Panc1 (cell line): ENCODE data around the gene TOP3A.

Experiments used
- CTCF ChIP-seq: fragments of 450-650 bp; IDR thresholded peaks from 2 replicates; pipeline ENCODE4 v1.5.1; 2017; ENCODE audit warnings: mild to moderate bottlenecking
- POLR2AphosphoS5 ChIP-seq: IDR thresholded peaks from 2 replicates; pipeline ENCODE4 v1.6.1; 2012; ENCODE audit warnings: mild to moderate bottlenecking, low read depth, low read length, moderate library complexity

GRCh38 chr17:18227635-18228034 is 87.2 kb downstream of the TOP3A start:
- TF ChIP-seq CTCF (no peak), POLR2AphosphoS5 (no peak)
